HG02759 (cell line): ENCODE measurements around the gene PAX9.

Source experiments
- ATAC-seq: cut with Tn5 transposase; IDR thresholded peaks from one replicate; pipeline ENCODE4 v1.9.1; 2021; ENCODE audit warnings: mild to moderate bottlenecking, moderate library complexity; ENCODE audit not compliant: unreplicated experiment

The PAX9 gene

GRCh38 chr14:36661506-36662257 lies at the start of gene PAX9:
TSS of gene PAX9 (plus strand) at chr14:36661860. CDS start at chr14:36662090, 230 bp downstream.
- peak; percentile 88 for ATAC-seq

- no peak for ATAC-seq
Observed at GRCh38 chr14:36617824-36618223, 43.8 kb upstream of the PAX9 start.

- ATAC-seq: no peak
Observed at GRCh38 chr14:36618641-36619040, 43.0 kb upstream of the PAX9 start.

DNA sequence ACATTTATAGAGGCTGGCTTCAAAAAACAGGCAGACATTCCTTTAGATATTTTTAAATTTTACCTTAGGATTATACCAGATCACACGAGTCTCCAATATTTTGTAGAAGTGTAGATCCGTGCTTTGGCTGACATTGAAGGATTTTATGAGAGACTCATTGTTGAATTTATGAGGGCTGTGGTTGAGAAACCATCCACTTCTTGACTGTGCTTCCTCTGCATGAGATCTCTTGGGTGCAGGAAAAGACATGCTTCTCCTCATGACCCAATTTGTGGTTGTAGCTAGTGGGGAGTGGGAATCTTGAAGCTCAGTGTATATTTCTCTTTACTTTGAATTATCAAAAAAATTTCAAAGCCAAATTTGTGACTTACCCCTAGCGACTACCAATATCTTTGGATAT lies 42.5 kb upstream of the PAX9 start:
- ATAC-seq: no peak

DNA sequence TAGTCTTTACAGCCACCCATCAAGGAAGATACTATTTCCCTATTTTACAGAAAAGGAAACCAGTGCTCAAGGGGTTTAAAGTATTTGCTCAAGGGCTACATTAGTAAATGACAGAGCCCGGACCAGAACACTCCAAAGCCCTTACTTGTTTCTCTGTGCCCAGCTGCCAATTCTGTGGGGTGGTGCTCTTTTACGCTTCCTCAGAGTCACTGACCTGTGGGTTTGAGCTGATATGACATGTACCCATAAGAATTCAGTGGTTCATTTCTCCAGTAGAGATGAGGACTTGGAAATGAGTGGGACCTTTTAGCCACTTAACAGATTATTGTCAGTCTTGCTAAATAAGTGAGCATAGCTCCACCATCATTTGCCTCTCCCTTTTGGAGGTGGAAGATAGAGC lies 41.8 kb upstream of the PAX9 start:
- no peak for ATAC-seq

DNA sequence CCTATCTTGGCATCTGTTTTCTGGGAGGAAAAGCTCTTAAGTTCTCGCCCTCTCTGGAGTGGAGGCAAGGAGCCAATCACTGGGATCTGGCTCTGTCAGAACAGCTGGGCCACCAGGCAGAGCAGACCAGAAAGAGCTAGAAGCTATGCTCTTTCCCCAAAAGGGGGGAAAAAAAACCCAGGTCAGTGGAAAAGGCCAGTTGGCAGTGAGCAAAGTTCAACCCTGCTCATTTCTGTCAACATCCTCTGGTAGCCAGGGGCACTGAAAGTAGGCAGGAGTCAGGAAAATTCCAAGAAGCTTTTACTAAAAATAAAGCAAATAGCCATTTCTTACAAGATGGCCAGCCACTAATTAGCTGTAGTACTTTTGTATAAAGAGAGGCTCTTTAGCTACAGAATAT lies 36.6 kb upstream of the PAX9 start:
- no peak for ATAC-seq

DNA sequence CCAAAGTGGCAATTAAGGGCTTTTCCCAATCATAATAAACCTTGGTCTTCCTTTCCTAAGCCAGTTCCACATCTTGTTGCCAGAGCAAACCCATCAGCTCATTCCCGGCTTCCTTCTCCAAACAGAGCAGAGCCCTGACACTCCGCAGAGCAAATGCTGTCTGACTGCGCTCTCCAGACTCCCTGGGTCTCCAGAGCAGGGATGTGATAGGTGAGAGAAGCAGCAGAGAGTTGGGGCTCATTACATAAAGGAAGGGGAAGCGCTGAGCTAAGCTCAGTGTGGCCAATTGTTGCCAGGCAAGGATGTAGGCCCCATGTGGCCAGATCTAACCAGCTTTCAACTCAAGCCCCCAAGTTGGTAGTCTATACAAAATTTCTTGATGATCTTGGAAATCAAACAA lies 36.2 kb upstream of the PAX9 start:
- no peak for ATAC-seq

DNA sequence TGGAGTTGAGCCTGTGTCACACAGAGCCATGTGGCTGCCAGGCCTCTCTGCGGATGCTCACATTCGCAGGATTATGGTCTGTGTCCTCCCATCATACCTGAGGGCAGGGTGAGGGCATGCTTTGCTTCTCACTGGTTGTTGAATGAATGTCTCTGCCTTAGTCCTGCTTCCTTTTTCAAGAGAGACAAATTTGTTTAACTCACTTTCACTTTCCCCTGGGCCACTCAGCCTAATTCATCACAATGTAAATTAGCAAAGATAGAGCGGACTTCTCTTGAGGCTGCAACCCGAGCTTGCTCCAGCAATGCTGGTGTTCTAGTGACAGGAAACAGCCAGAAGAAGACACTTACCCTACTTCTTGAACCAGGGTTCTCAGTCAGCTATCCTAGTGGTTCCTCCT lies 35.5 kb upstream of the PAX9 start:
- peak; percentile 49 for ATAC-seq

GRCh38 chr14:36627981-36628380 lies 33.7 kb upstream of the PAX9 start:
- ATAC-seq: no peak

DNA sequence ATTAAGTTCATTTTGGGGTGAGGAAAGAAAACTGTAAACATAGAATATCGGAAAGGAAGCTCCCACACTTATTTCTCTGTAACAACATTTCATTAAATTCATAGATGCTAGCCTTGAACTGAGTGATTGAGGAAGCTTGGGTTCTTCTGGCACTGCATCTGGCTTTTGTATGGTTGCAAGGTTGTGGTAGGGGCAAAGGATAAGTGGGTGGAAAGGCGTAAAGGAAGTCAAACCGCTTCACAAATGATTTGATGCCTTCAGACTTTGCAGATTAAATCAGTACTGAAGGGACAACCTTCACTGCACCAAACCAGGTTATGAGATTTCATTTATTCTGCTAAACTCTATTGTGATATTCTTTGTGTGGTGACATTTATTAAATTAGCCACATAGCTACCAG lies 28.1 kb upstream of the PAX9 start:
- ATAC-seq: no peak

DNA sequence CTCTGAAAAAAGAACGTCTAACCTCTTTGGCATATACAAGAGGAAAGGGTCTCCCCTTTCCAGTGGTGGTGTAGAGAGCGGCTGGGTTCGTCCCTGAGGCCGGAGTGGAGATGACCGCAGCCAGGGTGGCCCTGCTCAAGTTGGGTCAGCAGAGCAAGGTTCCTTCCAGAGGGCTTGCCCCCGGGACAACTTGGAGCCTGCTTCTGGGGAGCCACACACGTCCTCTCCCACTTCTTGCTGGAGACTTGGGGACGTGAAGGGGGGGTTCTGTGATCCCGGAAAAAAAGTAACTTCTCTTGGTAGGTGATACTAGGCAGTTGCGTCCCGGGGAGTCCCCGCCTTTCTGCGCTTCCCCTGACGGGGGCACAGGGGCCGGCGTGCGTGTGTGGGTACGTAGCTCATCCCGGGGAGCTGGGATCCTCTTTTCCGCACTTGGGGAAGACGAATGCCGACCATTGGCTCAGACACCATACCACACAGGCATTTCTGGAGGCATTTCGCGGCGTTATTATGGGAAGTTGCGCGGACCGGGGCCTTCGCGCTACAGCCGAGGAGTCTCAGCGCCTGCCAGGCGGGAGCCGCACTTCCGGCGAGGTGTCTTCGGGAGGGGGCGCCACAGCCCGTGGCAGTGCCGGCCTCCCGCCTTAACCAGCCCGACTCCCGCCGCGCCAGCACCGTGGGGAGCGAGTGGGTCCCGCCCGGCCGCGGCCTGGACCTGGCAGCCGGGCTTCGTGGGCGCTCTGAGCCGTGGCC lies 14.8 kb upstream of the PAX9 start:
- ATAC-seq: no peak

DNA sequence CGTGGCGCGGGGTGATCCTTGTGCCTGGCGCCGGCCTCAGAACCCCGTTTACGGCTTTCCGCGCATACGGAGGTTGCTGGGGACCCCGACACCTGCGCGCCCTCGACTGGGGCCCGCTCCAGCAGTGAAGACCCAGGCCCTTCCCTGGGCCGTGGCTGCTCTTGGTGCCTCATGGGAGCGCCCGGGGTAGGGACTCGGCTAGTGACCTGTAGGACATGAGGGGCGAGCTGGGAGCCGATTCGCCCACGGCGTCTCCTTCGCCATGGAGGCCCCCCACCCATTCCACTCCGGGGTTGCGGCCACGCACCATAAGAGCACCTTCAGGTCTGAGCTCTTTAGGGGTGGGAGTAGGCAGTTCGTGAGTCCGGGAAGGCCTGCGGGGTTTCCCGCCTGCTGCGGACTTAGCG lies 14.2 kb upstream of the PAX9 start:
- no peak for ATAC-seq

- no peak for ATAC-seq
Observed at GRCh38 chr14:36647824-36648753, 13.6 kb upstream of the PAX9 start.

DNA sequence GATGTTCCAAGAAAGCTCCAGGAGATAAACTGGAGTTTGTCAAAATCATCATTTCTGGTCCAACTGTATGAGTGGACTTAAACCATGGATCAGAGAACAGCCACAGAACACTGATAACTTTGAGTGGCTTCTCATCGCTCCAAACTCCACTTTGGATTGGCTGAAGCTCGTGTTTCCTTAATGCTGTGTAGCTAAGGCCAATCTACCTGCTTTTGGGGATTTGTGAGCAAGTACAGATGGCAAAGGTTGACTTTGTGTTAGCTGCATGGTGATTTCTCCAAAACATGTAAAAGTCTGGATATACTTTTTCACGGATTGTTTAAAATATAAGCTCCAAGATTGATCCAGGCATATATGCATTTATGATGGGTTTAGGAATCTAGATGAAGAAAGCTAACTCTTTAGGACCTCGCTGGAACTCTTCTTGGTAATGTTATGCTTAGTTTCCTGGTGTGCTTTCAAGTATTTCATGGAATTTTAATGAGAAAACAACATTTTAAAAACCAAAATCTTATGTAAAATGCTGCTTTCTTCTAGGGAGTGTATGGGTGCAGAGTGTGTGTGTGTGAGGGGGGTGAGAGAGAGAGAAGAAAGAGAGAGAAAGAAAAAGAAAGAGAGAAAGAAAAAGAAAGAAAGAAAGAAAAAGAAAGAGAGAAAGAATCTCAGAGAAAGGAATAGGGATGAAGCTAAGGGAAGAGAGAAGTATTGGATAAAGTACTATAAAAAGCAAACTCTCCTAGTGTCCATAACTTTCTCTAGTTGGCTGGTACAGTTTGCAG lies 11.6 kb upstream of the PAX9 start:
- no peak for ATAC-seq

GRCh38 chr14:36652542-36653201 lies 9.0 kb upstream of the PAX9 start:
- ATAC-seq: no peak

GRCh38 chr14:36653413-36653812 lies 8.2 kb upstream of the PAX9 start:
- ATAC-seq: no peak

GRCh38 chr14:36653962-36654793 lies 7.5 kb upstream of the PAX9 start:
- ATAC-seq: no peak

DNA sequence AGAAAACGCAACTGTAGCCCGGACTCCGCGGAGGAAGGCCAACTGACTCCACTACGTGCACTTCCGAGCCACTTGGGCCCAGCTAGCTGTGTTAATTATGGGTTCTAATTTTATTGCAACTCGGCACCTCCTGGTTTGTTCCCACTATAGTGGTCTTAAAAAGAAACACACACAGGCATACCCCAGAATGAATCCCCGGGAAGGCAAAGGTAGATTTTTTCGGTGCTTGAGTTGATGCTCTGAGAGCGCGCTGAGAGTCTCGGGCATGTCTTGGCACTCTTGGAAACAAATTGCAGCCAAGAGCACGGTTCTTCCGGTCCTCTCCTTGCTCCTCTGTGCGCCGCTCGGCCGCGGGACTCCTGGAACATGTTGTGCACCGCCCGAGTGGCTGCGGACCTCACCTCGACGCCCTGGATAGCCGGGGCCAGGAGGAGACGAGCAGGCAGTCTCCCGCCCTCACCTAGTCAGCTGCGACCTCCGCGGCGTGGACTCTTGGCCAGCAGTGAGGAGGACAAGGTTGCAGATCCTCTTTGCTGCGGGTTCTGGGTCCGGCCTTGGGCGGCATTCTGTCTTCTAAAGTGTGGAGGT lies 6.8 kb upstream of the PAX9 start:
- no peak for ATAC-seq

GRCh38 chr14:36655571-36655962 lies 6.1 kb upstream of the PAX9 start:
- ATAC-seq: no peak
